ENCODE results near the gene ORC6.

ORC6 gene

DNA sequence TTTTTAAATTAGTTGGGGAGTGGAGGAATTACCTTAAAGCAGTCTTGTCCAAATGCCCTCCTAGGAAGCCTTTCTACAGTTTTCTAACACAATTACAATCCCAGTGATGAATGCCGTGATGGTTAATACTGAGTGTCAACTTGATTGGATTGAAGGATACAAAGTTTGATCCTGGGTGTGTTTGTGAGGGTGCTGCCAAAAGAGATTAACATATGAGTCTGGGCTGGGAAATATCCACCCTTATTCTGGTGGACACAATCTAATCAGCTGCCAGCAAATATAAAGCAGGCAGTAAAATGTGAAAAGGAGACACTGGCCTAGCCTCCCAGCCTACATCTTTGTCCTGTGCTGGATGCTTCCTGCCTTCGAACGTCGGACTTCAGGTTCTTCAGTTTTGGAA lies 12.2 kb downstream of the ORC6 start:
- FAIRE-seq = no peak

DNA sequence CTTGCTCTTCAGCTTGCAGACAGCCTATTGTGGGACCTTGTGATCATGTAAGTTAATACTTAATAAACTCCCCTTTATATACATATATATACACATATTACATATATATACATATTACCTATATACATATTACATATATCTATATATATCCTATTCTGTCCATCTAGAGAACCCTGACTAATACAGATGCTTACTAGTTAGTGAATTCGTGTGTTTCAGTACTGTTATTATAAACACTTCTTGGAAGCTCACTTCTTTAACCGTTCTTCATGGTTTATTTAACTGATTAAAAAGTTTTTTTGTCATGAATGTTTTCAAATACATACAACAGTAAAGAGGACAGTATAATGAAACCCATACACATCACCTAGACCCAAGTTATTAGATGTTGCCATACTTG lies 12.6 kb downstream of the ORC6 start:
- FAIRE-seq = no peak

DNA sequence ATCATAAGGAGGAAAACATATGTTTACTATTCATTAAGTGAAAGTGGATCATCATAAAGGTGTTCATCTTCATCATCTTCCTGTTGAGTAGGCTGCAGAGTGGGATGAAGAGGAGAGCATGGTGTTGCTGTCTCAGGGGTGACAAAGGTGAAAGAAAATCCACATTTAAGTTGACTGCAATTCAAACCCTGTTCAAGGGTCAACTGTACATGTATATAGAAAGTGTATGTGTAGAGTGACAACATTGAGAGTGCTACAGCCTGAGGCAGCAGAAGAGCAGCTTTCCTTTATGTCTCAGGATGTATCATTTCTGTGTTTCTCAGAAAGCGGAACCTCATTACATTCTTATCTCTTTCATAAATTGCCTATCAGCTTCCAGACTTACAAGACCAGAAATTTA lies 17.2 kb downstream of the ORC6 start:
- FAIRE-seq = no peak

DNA sequence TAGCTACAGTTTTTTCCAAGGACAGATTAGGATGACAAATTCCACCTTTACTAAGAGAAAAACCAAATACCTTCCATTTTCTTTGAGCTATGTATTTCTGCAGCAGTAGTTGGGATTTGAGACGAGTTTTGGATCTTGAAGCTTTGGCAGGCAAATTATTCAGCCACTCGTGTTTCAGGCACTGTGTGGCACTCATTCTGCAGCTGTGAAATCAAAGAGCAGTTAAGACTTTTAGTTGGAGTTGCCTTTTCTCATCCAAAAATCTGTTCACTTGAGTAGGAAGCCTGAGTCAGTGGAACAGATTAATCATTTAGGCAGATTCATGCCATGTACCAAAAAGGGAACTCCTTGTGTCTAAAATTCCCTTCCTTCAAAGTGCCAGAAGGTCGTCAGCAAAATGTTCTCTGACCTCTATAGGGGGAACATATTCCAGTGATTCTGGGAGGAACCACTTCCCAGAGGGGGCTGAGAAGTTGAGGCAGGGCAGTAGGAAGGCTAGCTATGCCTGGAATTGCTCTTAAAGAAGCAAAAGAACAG lies 20.1 kb downstream of the ORC6 start:
- no peak for FAIRE-seq

DNA sequence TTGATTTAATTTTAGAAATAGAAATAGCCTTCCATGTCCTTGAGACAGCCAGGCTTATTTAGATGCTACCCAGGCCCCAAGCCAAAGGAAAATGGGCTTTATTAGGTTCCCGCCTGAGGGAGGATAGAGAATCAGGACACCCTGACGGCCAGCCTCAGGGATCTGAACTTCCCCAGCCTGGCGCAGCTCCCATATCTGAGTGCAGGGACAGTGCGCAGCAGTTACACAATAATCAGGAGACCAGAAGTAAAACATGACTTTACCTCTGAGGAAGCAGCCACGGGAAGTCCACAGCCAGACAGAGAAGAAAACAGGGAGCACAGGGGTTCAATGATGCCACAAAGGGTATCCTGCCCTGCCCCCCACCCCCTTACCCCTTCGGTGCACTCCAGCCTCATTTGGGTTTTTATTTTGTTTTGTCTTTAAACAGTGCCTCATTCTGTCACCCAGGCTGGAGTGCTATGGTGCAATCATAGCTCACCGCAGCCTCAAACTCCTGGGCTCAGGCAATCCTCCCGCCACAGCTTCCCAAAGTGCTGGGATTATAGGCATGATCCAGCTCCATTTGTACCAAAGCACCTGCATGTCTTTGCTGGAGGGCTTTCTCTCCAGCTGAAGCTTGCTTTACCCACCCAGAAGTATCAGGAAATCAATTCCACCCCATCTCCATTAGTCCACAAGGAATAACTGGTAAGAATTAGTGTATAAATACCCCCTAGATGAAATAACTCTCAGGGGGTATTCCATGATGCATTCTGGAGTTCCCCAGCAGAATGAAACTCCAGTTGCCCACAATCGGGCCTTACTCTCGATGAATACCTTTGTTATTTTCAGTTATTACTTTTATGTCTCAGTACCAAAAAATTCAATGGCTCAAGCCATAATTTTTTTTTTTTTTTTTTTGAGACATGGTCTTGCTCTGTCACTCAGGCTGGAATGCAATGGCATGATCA lies 21.9 kb downstream of the ORC6 start:
- FAIRE-seq = no peak

DNA sequence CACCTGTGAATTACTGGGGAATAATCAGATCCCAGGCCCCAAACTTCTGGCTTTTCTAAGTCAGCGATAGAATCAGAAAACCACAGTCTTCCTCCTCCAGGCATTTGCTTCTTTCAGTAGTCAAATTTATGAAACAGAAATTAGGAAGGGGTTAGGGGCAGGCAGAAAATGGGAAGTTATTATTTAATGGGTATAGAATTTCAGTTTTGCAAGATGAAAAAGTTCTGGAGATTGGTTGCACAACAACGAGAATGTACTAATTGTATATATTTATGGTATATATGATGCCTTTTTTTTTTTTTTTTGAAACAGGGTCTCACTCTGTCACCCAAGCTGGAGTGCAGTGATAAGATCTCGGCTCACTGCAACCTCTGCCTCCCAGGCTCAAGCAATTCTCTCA lies 23.5 kb downstream of the ORC6 start:
- FAIRE-seq = no peak

DNA sequence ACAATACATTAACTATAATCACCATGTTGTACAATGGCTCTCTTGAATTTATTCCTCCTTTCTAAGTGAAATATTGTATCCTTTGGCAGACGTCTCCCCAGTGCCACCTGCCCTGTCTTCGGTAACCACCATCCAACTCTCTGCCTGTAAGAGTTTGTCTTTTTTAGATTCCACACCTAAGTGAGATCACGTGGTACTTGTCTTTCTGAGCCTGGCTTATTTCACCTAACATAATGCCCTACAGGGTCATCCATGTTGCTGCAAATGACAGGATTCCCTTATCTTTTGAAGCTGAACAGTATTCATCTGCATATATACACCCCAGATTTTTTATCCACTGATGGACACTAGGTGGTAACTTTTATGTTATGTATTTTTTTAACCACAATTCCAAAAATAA lies 24.2 kb downstream of the ORC6 start:
- FAIRE-seq = no peak

DNA sequence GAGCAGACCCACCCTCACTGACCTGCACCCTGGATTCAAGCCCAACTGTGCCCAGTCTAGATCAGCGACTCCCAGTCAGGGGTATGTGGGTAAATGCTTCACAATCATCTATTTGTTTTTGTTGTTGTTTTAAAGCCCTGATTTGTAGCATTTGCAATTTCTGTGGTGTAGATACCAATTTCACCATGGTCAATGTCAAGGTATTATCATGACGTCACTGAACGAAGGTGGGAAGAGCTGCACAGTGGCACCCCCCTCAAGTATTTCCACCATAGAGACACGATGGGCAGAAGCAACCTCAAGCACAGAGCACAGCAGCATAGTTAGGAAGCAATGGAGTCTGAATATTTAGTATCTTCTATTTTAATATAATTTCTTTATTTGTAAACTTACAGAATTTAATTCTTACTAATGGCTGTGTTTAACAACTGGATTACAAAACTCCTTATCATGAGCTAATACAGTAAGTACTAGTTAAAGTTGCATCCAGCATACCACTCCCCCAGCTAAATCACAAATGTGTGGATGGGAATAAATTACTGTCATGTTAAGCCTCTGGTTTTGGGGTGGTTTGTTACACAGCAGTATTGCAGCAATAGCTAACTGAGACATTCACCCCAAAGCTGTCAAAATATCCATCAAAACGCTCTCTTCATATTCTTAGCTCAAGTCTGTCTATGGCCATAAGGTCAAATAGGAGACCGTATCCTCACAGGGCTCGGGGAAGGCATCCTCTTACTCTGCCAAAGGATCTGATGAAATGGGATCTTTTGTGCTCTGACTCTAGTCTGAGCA lies 25.5 kb downstream of the ORC6 start:
- FAIRE-seq = no peak

DNA sequence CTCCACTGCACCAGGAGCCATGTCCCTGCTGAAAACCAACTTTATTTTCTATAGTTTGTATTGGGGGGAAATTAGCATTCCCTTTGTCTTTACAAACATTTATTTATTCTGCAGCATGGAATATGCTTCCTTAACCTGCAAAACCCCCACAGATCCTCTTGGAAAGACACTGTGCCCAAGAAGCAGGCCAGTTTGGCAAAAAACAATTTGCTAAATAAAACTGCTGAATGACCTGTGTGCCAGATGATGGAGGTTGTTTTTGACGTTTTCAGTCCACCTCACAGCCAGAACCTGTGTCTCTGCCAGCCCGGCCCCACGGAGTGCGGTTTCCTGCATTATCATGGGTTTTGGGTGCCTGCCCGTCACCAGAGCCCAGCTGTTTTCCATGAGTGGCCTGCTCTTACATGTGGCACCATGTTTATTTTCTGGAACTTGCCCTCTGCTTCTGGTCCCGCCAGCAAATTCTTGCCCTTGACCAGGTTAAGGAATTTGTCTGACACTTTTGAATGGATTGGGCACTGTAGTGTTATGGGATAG lies 26.4 kb downstream of the ORC6 start:
- FAIRE-seq = no peak

DNA sequence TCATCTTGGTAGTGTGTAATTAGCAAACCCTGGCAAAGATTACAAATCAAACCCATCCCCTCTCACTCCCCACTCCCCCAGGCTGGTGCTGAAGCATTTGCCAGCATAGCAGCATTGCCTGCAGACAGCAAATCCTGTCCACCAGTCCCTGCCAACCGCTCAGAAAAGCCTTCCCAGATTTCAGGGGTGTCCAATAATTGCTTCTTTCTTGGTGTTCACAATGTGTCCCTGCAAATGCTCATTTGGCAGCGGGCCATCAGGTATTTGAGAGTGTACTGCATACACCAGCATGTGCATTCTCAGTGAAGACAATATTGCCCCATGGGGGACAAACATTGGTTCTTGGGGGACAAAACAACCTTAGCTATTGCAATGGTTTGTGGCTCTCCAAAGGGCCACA lies 28.2 kb downstream of the ORC6 start:
- FAIRE-seq = no peak

DNA sequence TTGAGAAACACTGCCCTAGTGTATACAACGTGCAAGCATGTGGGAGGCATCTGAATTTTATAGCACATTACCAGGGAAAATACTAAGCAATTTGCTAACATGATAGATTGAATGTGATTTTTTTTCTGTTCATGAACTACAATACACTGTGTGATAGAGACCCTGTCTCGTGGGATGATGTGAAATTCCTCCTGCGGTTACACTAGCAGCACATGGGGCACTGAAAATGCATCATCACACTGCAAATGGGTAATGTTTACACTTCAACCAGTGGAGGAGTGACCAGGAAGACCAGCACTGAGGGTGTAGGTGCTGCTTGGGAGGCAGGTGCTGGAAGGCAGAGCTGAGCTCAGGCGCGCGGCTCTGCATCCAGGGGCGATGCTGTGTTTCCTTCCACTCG lies 28.8 kb downstream of the ORC6 start:
- FAIRE-seq = no peak

DNA sequence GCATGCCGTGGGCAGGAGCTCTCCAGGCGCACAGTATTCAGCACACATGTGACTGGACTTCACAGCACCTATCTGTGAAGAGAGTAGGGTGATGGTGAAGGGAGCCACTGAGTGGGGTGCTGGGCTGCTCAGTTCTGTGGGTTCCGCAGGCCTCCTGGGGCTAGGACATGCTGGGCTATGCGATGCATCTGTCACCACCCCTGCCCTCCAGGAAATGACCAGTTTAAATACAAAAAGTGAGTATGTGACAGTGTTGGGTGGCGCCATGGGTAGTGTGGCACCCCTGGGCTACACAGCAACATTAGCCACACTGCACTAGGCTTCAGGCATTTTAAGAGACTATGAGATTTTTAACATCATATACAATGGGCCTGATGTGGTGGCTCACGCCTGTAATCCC lies 30.1 kb downstream of the ORC6 start:
- no peak for FAIRE-seq

DNA sequence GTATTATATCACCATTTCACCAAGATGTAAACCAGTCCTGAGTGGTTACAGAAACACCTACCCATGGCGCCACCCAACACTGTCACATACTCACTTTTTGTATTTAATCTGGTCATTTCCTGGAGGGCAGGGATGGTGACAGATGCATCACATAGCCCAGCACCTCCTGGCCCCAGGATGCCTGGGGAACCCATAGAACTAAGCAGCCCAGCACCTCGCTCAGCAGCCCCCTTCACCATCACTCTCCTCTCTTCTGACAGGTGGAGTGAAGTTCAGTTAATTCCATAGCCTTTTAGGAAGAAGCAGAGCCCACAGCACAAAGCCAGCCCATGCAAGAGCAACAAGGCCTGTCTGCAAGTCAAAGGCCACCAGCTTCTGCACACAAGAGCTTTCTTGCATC lies 31.2 kb downstream of the ORC6 start:
- FAIRE-seq = no peak

DNA sequence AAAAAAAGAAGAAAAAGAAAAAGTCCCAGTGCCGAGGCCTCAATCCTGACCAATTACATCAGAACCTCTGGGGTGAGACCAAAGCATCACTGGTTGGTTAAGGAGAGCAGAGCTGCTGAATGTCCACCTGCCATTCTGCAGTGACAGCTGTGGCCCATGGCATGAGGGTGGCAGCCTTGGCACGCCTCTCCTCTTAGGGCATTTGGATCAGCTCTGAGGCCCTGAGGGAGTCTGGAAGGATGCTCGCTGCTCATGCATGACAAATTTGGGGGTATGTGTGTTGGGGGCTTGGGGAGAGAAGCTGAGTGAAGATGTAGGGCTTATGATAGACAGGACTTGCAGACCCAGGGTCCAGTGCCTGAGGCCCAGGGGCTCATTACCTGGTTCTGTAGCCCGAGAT lies 32.4 kb downstream of the ORC6 start:
- no peak for FAIRE-seq

DNA sequence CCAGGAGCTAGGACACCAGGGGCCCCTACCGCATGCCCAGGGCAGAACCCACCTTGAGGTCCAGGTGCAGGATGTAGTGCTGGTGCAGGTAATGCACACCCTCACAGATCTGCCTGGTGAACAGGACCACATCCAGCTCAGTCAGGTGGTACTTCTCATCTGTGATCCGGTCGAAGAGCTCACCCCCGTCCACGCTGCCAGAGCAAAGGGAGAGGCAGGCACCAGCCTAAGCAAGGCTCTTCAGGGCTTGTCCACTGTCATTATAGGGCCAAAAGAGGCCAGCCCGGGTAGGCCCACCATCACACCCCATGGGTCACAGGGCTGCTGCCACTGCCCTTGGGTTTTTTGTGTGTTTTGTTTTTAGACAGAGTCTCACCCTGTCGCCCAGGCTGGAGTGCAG lies 37.7 kb downstream of the ORC6 start:
- no peak for FAIRE-seq

DNA sequence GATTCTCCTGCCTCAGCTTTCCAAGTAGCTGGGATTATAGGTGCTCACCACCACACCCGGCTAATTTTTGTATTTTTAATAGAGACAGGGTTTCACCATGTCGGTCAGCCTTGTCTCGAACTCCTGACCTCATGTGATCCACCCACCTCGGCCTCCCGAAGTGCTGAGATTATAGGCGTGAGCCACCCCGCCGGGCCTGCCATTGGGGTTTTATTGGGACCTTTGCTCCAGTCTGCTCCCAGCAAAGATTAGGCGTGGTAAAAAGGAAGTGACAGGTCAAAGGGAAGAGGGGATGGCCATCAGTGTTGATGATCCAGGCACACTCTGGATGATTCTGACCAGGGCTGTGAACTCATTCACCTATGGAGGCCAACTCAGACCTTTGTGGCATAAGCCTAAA lies 38.2 kb downstream of the ORC6 start:
- FAIRE-seq = no peak

DNA sequence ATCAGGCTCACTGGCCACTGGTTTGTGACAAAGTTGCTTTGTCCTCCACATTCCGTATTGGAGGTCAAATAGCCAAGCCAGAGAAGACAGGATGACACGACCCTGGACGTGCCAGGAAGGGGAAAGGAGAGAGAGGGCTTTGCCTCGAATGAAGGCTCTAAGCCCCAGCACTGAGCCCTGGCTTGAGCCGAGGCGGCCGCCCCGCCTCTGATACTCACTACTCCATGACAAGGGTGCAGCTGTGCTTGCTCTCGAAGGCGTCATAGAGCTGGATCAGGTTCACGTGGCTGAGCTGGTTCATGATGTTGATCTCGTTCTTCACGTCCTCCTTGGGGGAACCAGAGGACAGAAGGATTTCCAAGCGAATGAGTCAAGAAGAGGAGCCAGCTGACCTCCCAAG lies 39.3 kb downstream of the ORC6 start:
- FAIRE-seq = no peak

DNA sequence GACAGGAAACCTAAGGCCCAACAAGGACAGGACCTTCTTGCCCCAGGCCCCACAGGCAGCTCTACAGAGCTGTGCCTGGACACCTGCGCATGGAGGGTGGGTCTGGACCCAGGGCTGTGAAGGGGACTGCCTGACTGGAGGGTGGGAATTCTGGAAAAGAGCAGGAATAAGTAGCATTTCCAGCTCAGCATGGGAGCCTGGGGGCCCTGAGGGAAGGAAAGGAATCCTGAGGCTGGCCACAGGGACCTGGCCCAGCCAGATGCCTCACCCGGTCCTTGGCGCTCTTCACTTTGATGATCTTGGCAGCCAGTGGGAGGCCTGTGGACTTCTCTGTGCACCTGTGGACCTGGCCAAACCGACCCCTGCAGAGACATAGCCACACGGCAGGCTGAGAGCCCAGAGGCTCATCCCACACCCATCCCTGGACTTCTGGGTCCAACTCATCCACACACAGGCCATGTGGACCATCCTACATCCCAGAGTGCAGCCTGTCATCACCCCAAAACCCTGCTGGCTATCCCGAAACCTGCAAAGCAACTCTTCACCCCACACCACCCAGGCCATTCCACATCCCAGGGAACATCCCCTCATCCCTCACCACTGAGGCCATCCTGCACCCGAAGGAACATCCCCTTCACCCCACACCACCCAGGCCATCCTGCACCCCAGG lies 40.0 kb downstream of the ORC6 start:
- FAIRE-seq = no peak

DNA sequence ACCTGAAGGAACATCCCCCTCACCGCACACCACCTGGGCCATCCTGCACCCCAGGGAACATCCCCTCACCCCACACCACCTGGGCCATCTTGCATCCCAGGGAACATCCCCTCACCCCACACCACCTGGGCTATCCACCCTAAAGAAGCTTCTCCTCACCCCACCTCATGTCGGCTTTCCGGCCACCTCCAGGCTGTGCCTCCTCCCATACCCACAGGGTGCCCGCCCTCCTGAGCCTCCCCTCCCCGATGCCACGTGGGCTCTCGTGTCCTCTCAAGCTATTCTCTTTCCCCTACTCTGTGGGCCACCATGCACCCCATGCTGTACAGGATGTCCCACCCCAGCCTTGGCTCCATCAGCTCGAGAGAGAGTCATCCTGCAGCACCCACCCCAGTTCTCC lies 40.7 kb downstream of the ORC6 start:
- FAIRE-seq = no peak

DNA sequence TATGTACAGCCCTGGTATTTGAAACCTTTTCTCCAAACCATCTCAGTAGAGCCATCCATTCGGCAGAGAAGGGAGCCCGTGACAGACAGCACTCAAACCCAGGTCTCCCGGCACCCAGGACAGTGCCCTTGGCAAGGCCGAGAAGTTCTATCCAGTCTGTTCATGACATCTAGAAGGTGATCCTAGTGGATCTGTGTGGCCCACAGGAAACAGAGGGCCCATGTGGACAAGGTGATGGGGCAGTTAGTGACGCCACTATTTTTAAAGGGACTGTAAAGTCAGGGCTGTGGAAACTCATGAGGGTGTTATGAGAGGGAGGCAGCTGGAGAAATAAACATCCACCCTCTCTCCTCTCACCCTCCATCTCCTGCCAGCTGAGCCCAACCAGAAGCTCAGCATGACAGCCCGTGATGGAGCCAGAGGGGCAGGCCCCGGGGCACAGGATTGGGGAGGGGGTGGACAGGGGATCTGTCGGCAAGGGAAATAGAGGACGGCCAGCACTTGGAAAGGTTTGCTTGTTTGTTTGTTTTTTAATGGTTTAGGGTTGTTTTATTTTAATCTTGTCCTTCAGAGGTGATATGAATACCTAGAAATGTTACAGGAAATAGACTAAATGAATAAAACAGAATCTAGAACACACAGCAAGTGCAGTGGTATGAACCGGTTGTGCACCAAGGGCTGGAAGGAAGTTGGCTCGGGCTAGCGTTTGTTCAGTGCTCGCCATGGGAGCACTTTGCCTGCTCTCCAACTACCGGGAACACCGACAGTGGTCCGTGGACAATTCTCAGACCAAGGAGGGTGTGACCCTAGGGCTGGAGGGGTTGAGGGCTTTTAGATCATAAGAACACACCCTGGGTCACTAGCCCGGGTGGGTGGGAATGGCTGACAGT lies 41.6 kb downstream of the ORC6 start:
- no peak for FAIRE-seq

DNA sequence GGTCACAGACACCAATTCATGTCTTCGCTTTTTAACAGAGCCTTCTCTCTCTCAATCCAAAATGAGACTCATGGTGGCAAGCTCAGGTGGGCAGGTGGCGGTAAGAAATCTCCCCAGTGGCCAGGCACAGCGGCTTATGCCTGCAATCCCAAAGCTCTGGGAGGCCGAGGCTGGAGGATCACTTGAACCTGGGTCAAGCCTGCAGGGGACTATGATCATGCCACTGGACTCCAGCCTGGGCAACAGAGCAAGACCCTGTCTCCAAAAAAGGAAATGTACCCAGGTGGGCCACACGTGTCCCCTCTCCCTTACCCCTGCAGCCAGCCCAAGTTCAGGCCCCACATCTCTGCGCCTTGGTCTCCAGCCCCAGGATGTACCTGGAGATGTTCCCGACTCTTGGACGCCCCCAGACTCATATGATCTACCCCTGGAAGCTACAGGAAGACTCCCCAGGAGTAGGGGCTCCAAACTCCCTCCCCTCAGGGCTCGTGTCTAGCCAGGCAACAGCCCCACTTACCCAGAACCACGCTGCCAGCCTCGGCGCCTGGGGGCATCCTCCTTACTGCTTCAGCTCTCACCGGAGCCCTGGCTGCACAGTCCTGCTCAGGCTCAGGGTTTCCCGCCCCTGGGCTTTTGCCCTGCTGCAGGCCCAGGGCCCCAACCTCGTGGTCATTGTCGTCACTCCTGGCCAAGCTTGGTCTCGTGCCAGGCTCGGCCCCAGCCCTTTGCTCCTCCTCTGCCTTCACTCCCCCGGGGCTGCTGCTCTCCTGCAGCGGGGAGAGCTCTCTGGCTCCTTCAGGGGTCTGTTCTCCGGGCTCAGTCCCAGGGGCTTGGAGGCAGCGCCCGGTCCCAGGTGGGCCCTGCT lies 42.5 kb downstream of the ORC6 start:
- FAIRE-seq = no peak
